Loucy (cell line): ENCODE data around the gene LSP1.
"Not testable (repeated sequence)": the region's sequence is repeated elsewhere in the genome, so short reads cannot be mapped to it uniquely, and the experiment has no call there.

Experiments used
- H2AFZ ChIP-seq: fragments of 200-600 bp; sonication (generic); 2 replicates; pipeline ENCODE4 v1.6.0; 2016; ENCODE audit warnings: antibody characterized with exemption, mild to moderate bottlenecking, low read length, moderate library complexity
- H3F3A ChIP-seq: fragments of 200-600 bp; 2 replicates; pipeline ENCODE4 v1.6.0; 2016; ENCODE audit warnings: antibody characterized with exemption, low read depth, mild to moderate bottlenecking
- H3K27me3 ChIP-seq: fragments of 200-600 bp; sonication (generic); 2 replicates; pipeline ENCODE4 v1.6.1; 2014; ENCODE audit warnings: low read length, mild to moderate bottlenecking; ENCODE audit not compliant: insufficient read depth, poor library complexity, severe bottlenecking
- H3K36me3 ChIP-seq: fragments of 200-600 bp; sonication (generic); 2 replicates; pipeline ENCODE4 v1.6.1; 2016; ENCODE audit warnings: low read length; ENCODE audit not compliant: insufficient read depth
- H3K4me1 ChIP-seq: fragments of 200-600 bp; sonication (generic); 2 replicates; pipeline ENCODE4 v1.5.1; 2014; ENCODE audit warnings: low read length, mild to moderate bottlenecking; ENCODE audit not compliant: insufficient read depth, poor library complexity, severe bottlenecking
- H3K4me2 ChIP-seq: fragments of 200-600 bp; sonication (generic); 2 replicates; pipeline ENCODE4 v1.6.0; 2014; ENCODE audit warnings: antibody characterized with exemption, low read length, low read depth, mild to moderate bottlenecking; ENCODE audit not compliant: poor library complexity, severe bottlenecking
- H3K4me3 ChIP-seq: fragments of 200-600 bp; sonication (generic); 2 replicates; pipeline ENCODE4 v1.5.1; 2014; ENCODE audit warnings: low read length, mild to moderate bottlenecking, mixed read lengths; ENCODE audit not compliant: poor library complexity, severe bottlenecking
- H3K79me2 ChIP-seq: fragments of 200-600 bp; sonication (generic); 2 replicates; pipeline ENCODE4 v1.6.1; 2014; ENCODE audit warnings: low read length; ENCODE audit not compliant: insufficient read depth
- H3K9ac ChIP-seq: fragments of 200-600 bp; sonication (generic); 2 replicates; pipeline ENCODE4 v1.6.0; 2014; ENCODE audit warnings: mild to moderate bottlenecking, low read depth, low read length, moderate library complexity; ENCODE audit not compliant: poor library complexity, severe bottlenecking
- H3K9me2 ChIP-seq: fragments of 200-600 bp; sonication (generic); replicated peaks from 2 replicates; pipeline ENCODE4 v1.6.1; 2016; ENCODE audit warnings: low read depth, low read length, mixed read lengths
- H3K9me3 ChIP-seq: fragments of 200-600 bp; sonication (generic); 2 replicates; pipeline ENCODE4 v1.6.1; 2014; ENCODE audit warnings: mild to moderate bottlenecking, antibody characterized with exemption, low read length, low read depth; ENCODE audit not compliant: insufficient read depth
- H4K20me1 ChIP-seq: fragments of 200-600 bp; sonication (generic); 2 replicates; pipeline ENCODE4 v1.6.0; 2014; ENCODE audit warnings: antibody characterized with exemption, low read length, mild to moderate bottlenecking; ENCODE audit not compliant: insufficient read depth, poor library complexity, severe bottlenecking
- EZH2phosphoT487 ChIP-seq: fragments of 200-600 bp; IDR thresholded peaks from 2 replicates; pipeline ENCODE4 v1.6.1; 2018; ENCODE audit warnings: antibody characterized with exemption, mild to moderate bottlenecking, moderate library complexity, borderline replicate concordance
- TF ChIP-seq, protein P1 (sequence below): fragments of 200-600 bp; sonication (generic); conservative IDR thresholded peaks from 2 replicates; pipeline ENCODE4 v1.5.1; 2014; ENCODE audit warnings: mild to moderate bottlenecking, antibody characterized with exemption, low read length

The LSP1 gene

GRCh38 chr11:1871531-1871930, 18.6 kb downstream of the LSP1 start:
- no peaks in the 10 kb centered on the region for H3K9me2 ChIP-seq
- no peaks in the 10 kb centered on the region for H3K36me3 ChIP-seq
- no peak overlapping the region for H2AFZ ChIP-seq
- TF ChIP-seq, protein P1, sequence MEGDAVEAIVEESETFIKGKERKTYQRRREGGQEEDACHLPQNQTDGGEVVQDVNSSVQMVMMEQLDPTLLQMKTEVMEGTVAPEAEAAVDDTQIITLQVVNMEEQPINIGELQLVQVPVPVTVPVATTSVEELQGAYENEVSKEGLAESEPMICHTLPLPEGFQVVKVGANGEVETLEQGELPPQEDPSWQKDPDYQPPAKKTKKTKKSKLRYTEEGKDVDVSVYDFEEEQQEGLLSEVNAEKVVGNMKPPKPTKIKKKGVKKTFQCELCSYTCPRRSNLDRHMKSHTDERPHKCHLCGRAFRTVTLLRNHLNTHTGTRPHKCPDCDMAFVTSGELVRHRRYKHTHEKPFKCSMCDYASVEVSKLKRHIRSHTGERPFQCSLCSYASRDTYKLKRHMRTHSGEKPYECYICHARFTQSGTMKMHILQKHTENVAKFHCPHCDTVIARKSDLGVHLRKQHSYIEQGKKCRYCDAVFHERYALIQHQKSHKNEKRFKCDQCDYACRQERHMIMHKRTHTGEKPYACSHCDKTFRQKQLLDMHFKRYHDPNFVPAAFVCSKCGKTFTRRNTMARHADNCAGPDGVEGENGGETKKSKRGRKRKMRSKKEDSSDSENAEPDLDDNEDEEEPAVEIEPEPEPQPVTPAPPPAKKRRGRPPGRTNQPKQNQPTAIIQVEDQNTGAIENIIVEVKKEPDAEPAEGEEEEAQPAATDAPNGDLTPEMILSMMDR, result no peak
- TF ChIP-seq EZH2phosphoT487, result no peak
- no peak overlapping the region for H3K9ac ChIP-seq
- peaks cover 9% of the 10 kb centered on the region; the same call in 1 of the 2 replicates for H3K79me2 ChIP-seq
- no peaks in the 10 kb centered on the region for H3F3A ChIP-seq
- H3K27me3 ChIP-seq, result no peaks in the 10 kb centered on the region
- H4K20me1 ChIP-seq, result peaks cover 4% of the 10 kb centered on the region
- no peaks in the 10 kb centered on the region for H3K9me3 ChIP-seq
- no peak overlapping the region for H3K4me3 ChIP-seq
- H3K4me2 ChIP-seq, result no peak overlapping the region
- no peaks in the 10 kb centered on the region for H3K4me1 ChIP-seq

DNA sequence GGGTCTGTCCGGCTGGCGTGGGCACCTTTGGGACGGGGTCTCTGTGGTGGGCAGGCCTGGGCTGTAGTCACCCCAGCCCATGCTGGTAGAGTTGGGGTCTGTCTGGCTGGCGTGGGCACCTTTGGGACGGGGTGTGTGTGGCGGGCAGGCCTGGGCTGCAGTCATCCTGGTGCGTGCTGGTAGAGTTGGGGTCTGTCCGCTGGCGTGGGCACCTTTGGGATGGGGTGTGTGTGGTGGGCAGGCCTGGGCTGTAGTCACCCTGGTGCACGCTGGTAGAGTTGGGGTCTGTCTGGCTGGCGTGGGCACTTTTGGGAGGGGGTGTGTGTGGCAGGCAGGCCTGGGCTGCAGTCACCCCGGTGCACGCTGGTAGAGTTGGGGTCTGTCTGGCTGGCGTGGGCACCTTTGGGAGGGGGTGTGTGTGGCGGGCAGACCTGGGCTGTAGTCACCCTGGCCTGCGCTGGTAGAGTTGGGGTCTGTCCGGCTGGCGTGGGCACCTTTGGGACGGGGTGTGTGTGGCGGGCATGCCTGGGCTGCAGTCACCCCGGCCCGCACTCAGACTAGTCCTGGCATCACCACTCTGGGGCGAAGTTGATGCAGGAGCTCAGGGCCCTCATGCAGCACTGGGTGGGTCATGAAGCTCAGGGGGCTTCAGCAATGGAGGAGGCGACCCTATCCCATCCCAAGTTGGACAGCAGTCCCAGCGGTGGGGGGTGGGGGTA, 19.5 kb downstream of the LSP1 start:
- H3K79me2 ChIP-seq, result peaks cover 9% of the 10 kb centered on the region; the same call in 1 of the 2 replicates
- H3K4me2 ChIP-seq, result no peak overlapping the region
- no peaks in the 10 kb centered on the region for H3K4me1 ChIP-seq
- no peak overlapping the region for H3K9ac ChIP-seq
- H3F3A ChIP-seq, result no peaks in the 10 kb centered on the region
- peaks cover 4% of the 10 kb centered on the region for H4K20me1 ChIP-seq
- no peaks in the 10 kb centered on the region for H3K9me2 ChIP-seq
- no peaks in the 10 kb centered on the region for H3K36me3 ChIP-seq
- no peaks in the 10 kb centered on the region for H3K27me3 ChIP-seq
- no peak overlapping the region for H3K4me3 ChIP-seq
- no peak overlapping the region for H2AFZ ChIP-seq
- TF ChIP-seq EZH2phosphoT487, result no peak
- TF ChIP-seq, protein P1, result no peak
- H3K9me3 ChIP-seq, result no peaks in the 10 kb centered on the region

DNA sequence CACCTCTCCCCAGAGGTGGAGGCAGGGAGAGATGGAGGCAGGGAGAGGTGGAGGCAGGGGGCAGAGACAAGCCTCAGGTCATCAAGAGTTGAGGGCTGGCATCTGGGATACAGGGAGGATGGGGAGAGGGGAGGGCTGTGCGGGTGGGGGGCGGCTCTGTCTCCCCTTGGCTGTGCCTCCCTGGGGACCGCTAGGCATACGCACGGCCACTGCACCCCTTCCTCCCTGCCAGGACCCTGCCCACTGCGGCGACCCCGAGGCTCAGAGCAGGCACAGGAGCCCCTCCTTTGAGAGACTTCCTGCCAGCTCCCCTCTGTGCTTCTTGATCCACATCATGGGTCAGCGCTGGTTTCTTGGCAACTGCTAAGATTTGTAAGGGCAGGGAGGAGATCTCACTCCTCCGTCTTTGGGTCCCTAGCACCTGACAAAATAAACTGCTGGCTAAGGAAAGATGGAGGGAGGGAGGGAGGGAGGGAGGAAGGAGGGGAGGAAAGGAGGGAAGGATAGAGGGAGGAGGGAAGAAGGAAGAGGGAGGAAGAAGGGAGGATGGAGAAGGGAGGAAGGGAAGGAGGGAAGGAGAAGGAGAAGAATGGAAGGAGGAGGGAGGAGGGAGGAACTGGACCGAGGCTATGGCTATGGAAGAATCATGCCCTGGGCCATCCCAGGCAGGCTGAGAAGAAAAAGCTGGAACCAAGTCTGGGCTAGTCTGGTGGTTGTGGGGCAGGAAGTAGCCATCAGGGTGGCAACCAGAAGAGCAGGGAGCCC, 20.3 kb downstream of the LSP1 start:
- Histone ChIP-seq H3K9me2 (no peaks in the 10 kb centered on the region), H3K9ac (no peak overlapping the region), H3K4me1 (no peaks in the 10 kb centered on the region), H3K79me2 (peaks cover 12% of the 10 kb centered on the region; the same call in 1 of the 2 replicates), H4K20me1 (peaks cover 4% of the 10 kb centered on the region), H3K36me3 (no peaks in the 10 kb centered on the region), H3F3A (no peaks in the 10 kb centered on the region), H3K27me3 (no peaks in the 10 kb centered on the region), H2AFZ (no peak overlapping the region), H3K4me2 (no peak overlapping the region), H3K4me3 (no peak overlapping the region), H3K9me3 (no peaks in the 10 kb centered on the region)
- TF ChIP-seq, protein P1, result no peak
- TF ChIP-seq EZH2phosphoT487, result no peak

DNA sequence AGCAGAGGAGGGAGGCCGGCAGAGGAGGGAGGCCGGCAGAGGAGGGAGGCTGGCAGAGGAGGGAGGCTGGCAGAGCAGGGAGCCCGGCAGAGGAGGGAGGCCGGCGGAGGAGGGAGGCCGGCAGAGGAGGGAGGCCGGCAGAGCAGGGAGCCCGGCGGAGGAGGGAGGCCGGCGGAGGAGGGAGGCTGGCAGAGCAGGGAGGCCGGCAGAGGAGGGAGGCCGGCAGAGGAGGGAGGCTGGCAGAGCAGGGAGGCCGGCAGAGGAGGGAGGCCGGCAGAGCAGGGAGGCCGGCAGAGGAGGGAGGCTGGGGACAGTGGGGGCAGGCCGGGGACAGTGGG, 20.9 kb downstream of the LSP1 start:
- not testable (repeated sequence) for H3K9me2 ChIP-seq, H3K4me2 ChIP-seq, H3F3A ChIP-seq, H3K27me3 ChIP-seq, H3K4me1 ChIP-seq, H3K36me3 ChIP-seq, H3K9ac ChIP-seq, H2AFZ ChIP-seq, H3K4me3 ChIP-seq, H3K9me3 ChIP-seq, H4K20me1 ChIP-seq
- H3K79me2 ChIP-seq, result peaks cover 12% of the 10 kb centered on the region; the same call in 1 of the 2 replicates

GRCh38 chr11:1874441-1875092, 21.7 kb downstream of the LSP1 start:
- not testable (repeated sequence) for H3K27me3 ChIP-seq, H3K9me3 ChIP-seq, H2AFZ ChIP-seq, H3K4me3 ChIP-seq, H3K9me2 ChIP-seq, H3F3A ChIP-seq, H3K9ac ChIP-seq, H3K4me2 ChIP-seq, H3K4me1 ChIP-seq, H4K20me1 ChIP-seq, H3K36me3 ChIP-seq
- peaks cover 12% of the 10 kb centered on the region; the same call in 1 of the 2 replicates for H3K79me2 ChIP-seq
